ENCODE results near the gene NHLRC4. TPM values are rescaled to one million over a fixed set of nuclear protein-coding genes. Genes with fewer than 3 reads are reported as not detected.
A peak's percentile ranks its signal among the peaks of the same experiment; 100 is the strongest.

Gene NHLRC4
- total RNA-seq, 1 donor from 2014 or later, result 0.38 TPM

DNA sequence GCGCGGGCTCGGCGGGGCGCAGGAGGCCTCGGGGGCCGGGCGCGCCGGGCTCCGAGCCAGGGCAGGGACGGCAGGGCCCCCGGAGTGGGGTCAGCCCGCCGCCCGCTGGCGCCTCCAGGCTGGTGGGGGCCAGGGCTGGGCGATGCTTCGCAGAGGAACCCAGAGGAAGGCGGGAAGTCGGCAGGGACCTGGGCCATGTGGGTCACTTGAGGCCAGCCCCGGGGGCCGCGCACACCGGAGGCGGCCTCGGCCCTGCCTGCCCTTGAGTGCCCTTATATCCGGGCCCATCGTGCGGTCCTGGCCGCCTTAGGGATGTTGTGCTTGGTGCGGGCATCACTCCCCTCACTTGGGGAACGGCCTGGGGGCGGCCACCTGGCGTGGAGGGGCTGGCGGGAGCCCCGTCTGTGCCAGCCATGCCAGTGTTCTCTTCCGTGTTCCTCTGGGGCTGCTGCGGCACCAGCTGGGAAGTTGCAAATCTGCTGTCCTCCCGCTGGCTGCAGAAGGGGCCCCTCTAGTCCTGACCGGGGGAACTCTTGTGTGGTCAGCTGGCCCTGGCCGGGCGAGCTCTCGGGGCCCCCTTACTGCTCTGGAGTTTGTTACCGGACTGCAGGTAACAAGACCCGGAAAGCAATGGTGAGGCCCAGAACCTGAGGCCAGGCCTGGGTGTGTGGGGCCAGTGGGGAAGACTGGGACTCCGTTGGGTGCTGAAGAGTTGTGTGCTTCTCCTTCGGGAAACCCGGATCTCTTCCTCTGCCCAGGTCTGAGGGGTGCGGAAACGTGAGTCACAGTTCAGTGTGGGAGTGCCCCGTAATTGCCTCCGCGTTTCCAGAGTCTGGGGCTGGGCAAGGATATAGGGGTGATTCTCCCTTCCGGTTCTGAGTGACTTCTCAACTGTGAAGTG is 38.4 kb upstream of the NHLRC4 start:
- DNase-seq (peak; percentile 60), ATAC-seq (ENCODE audit: poor library complexity) (no peak)
- intact Hi-C loops (cut with DNase I), result loop anchor here (10.0 kb wide), 1 partner anchor 104 kb away; the partner anchor contains the start of gene RAB11FIP3

DNA sequence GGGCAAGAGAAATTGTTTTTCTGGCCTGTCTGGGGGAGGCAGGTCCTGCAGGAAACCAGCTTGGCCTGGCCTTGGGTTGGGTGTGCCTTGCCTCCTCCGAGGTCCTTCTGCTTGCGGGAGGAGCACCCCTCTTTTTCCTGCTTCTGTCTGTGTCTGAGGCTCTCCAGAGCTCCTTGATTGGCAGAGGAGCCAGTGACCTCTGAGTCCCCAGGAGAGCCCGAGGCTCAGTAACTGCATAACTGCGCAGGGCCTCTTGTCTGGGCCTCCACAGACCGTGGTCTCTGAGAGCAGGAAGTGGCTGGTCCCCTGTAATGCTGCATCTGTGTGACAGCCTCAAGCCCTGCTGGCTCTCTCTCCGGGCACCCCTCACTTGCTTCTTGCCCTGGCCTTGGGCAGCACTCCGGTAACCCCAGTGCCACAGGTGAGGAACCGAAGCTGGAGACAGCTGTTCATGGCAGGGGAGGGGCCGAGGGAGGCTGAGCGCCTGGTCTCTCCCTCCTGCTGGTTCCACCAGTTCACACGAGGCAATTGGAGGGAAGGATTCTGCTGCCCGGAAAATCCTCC is 37.7 kb upstream of the NHLRC4 start:
- intact Hi-C loops (cut with DNase I), result loop anchor here (10.0 kb wide), 1 partner anchor 104 kb away; the partner anchor contains the start of gene RAB11FIP3
- ATAC-seq (ENCODE audit: poor library complexity) (no peak), DNase-seq (no peak)

DNA sequence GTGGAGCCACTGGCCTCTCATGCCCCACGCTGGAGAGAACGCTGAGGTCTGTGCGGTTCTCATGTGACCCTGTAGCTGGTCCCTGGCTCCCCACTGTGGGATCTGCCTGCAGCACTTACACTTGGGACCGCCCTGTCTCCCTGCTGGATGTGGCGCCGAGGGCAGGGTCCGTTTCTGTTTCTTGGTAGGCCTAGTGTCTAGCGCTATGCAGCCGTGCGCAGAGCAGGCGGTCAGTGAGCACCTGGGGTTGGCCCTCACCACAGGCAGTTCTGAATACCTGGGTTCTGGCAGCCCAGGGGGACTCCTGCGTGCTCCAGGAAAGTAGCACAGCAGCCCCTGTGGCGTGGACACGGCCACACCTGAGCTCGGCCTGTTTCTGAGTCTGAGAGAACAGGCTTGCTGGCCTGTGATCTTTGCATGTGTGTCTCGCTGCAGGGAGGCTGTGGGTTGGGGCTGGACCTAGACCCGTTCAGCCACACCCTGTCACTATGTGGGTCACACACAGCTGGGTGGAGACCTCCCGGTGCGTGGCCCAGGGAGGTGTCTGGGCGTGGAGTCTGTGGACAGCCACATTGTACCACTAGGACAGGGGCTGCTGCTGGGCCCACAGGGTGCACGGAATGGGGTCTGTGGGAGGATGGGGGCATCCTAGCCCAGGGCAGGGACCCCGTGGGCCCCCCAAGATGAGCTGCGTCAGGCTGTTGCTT is 36.5 kb upstream of the NHLRC4 start:
- intact Hi-C loops (cut with DNase I), result no loop called here
- ATAC-seq (ENCODE audit: poor library complexity) (no peak), DNase-seq (no peak)

DNA sequence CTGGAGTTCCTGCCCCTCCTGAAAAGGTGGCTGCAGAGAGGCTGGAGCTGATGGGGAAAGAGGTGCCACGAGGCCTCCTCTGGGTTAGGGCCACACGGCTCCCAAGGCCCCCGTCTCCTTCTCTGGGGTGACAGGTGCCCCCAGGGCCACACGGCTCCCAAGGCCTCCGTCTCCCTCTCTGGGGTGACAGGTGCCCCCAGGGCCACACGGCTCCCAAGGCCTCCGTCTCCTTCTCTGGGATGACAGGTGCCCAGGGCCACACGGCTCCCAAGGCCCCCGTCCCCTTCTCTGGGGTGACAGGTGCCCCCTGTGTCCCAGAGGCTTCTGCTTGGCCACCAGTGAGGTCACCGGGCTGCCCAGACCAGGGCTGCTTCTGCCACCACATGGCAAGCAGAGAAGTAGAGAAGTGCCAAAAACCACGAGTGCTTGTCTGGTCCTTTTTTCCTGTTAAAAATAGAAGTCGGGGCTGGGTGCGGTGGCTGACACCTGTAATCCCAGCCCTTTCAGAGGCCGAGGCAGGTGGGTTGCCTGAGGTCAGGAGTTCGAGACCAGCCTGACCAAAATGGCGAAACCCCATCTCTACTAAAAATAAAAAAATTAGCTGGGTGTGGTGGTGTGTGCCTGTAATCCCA is 35.2 kb upstream of the NHLRC4 start:
- ATAC-seq (ENCODE audit: poor library complexity) (no peak), DNase-seq (no peak)
- intact Hi-C loops (cut with DNase I), result no loop called here

DNA sequence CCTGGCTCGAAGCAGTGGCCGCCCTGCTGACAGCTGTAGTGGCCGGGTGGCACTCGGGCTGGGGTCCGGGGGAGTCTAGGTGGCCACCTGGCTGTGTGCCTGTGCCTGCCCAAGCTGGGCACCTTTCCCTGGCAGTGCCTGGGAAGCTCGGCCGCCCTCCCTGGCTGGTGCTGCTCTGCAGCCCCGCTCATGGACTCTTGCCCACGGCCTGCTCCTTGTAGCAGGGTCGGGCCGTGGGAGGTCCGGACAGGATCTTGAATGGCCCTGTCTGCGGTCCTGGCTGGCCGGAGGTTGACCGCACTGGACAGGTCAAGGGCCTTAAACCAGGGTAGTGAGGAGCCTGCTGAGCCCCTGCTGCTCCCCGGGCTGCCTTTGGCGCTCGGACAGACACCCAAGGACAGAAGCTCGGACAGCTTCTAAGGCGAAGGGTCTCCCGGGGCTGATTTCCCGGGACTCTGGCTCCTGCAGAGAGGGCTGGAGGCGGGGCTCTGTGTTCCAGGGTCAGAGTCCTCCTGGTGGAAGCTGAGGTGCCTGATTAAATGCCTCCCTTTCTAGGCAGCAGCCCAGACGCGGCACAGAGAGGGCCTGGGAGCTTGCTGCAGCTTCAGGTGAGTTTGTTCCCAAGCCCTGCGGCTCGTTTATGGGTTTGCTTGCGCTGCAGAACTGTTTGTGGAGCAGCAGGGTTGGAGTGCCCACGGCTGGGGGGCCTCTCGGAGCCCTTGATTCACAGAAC is 33.2 kb upstream of the NHLRC4 start:
- DNase-seq (no peak), ATAC-seq (ENCODE audit: poor library complexity) (peak; percentile 19)
- intact Hi-C loops (cut with DNase I), result no loop called here

DNA sequence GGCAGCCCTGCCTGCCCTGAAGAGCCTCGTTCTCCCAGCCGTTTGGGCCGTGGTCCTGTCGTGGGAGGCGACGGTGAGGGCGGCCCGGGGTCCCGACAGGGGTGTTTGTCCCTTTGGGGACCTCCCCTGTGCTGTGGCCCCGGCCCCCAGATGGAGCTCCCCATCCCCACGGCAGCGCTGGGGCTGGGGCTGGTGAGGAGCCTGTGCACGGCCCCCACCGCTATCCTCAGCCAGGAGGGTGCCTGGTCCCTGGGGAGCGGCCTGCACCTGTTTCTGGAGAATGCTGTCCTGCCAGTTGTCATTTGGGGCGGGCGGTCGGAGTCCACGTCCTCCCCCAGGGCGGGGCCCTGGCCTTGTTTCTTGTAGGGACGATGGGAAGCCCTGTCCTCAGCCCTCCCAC is 32.7 kb upstream of the NHLRC4 start:
- ATAC-seq (ENCODE audit: poor library complexity) (no peak), DNase-seq (no peak)
- intact Hi-C loops (cut with DNase I), result no loop called here

DNA sequence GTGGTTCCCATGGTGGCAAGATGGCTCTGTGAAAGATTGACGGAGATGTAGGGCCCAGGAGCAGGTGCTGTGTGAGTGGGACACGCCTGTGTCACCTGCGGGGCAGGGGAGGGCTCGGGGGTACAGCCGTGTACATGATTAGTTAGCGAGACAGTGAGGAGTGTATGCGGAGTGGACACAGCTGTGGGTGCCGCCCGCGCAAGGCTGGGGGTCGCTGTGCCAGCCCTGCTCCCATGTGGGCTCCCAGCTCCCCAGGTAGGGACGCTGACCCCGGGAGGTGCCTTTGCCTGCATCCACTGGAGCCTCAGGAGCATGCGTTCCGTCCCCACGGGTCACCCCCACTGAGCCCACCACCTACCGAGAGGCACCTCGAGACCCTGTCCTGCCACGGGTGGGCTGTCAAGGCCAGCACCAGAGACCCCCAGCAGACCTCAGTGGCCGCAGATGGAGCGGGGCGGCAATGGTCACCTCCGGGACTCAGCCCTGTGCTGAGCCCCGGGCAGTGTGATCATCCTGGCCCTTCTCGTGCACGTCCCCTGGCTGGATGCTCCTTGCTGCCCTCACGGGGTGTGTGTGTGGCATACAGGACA is 31.9 kb upstream of the NHLRC4 start:
- intact Hi-C loops (cut with DNase I), result no loop called here
- ATAC-seq (ENCODE audit: poor library complexity) (peak; percentile 3), DNase-seq (no peak)

DNA sequence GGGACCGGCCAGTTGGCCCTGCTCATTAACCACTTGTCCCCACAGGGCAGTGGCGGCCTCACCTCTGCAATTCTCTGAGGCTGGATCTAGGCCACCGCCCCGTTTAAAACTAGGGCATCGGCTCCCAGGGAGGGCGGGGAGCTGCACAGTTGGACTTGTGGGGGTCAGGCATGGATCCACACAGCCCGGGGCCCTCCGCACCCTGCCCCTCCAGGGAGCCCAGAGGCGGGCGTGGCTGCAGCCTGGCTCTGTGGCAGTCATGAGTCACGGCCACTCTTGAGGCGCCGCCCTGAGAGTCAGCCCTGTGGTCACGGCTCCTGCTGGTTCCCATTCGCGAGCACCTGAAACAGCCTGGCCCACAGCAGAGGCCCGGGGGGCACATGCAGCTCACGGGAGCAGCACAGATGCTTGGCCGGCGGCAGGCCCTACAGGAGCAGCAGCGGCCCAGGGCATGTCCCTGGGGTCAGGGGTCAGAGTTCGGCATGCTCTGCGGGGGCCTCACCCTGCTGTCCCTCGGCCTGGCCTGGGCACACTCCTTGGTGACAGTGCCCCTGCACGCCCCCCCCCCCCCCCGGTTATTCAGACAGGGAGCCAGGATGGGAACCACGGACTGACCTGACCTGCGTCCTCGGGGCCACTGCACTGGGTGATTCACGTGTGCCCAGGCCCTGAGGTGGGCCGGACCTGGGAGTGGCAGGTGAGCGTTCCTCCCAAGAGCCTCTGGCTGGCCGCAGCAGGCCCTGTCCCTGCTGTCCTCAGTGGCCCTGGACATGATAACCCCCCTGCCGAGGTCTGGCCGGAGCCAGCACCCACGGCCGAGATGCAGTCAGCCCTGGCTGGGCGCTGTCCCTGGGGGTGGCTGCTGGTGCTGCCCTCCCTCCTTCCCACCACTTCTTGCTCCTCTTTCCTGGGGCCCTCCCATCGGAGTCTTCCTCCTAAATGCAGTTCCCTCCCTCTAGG is 31.1 kb upstream of the NHLRC4 start:
- DNase-seq, result peak; percentile 56
- intact Hi-C loops (cut with DNase I), result no loop called here
- ATAC-seq (ENCODE audit: poor library complexity), result peak; percentile 30

DNA sequence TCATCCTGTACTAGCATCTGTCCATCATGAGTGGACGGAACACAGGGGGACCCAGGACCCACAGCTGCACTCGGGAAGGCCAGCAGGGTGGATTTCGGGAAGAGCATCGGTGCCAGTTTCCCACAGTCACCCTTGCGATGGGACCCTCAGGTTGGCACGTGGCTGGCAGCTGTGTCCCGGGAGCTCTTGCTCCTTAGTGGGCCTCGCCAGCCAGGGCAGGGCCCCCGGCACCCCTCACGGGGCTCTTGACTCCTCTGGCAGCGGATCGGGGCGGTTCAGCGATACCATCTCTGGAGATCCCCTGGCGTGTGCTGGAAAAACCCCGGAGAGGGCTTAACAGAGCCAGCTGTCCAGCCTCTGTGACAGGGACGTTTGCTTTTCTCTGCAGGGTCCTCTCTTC is 30.1 kb upstream of the NHLRC4 start:
- ATAC-seq (ENCODE audit: poor library complexity) (no peak), DNase-seq (no peak)
- intact Hi-C loops (cut with DNase I), result no loop called here

DNA sequence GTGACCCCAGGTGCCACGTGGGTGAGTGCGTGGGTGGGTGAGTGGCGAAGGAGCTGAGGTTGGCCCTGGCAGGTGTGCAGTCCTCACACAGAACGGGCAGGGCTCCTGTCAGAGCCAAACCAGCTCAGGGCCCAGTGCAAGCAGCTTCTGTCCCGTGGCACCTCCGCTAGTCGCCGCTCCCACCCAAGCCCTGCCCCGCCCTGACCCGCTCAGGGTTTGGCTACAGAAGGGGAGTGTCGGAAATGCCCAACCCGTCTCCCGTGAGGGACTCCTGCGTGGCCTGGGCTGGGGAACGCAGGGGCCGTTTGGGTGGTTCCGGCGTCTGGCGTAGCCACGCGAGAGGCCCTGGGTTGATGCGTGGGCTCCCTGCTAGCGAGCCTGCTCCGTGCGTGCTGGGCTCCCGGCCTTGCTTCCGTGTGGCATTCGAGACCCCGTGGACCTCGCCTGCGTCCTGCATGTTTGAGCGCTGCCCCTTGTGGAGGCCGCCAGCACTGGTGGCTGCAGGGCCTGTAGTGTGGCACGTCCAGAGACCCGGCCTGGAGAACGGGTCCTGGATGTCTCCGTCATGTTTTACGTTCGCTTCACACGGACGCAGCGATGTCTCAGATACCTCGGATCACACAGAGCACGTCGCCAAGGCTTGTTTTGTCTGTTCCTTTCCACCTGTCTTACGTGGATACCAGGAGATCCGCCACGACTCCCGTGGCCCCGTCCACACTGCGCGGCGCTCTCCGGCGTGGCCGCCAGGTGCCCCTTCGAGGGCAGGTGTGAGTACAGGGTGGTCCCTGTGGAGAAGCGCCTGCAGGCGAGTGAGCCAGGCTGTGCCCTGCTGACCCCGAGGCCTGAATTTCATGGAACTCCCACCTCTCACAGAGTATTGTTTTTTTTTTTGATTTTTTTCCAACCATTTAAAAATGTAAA is 29.1 kb upstream of the NHLRC4 start:
- intact Hi-C loops (cut with DNase I), result no loop called here
- DNase-seq, result no peak
- ATAC-seq (ENCODE audit: poor library complexity), result no peak

DNA sequence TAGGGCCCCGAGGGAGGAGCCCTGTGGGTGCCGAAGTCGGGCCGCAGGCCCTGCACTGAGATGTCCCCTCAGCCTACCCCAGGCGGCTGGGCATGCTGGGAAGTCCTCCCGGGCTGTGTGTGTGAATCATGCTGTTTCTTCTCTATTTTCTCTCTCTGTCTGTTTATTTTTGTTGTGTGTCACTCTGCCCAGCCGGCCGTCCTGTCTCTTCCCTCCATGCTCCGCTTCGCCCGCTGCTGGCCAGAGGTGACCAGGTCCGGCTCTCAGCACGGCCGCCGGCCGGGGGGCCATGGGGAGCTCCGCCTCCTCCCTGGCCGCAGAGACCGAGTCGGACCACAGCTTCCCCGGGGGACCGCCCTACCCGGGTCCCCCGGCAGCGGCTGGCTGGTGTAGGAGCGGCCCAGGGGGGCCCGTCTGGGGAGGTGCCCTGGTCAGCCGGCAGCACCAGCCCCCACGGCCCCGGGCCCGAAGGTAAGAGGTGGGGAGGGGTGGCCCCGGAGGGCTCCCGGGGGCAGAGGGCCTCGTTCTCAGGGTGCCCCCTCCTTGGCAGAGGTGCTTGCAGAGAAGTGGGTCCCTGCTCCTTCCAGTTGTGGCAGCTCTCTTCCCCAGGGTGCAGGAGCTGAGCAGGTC is 26.8 kb upstream of the NHLRC4 start:
- DNase-seq (no peak), ATAC-seq (ENCODE audit: poor library complexity) (no peak)
- intact Hi-C loops (cut with DNase I), result no loop called here

DNA sequence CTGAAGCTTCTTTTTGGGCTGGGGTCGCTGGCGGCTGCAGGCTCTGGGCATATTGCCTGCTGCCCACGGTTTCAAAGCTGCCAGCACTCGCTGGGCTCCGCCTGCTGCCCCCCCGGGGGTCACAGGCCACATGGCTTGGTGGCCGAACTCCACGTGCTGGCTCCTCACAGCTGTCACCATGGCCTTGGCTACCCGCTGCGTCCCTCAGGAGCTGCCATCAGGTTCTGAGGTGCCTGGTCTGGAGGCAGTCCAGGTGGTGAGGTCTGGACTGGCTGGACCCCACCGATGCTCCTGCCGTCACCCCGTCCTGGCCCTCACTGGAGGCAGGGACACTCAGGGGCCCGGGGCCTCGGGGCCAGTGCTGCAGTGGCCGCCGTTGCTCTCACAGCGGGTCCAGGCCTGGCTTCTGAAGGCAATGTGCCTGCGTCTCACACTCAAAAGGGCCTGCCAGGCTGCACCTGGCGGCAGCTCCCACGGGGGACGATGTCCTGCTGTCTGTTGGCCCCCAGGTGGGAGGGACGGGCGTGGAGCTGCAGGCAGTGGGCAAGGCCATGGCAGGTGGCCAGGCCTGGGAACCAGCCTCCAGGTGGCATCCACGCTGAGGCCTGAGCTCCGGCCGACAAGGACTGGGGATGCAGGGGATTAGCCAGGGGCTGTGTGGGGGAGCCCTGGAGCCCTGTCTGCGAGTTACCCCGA is 26.0 kb upstream of the NHLRC4 start:
- intact Hi-C loops (cut with DNase I), result no loop called here
- ATAC-seq (ENCODE audit: poor library complexity), result no peak
- DNase-seq, result no peak

DNA sequence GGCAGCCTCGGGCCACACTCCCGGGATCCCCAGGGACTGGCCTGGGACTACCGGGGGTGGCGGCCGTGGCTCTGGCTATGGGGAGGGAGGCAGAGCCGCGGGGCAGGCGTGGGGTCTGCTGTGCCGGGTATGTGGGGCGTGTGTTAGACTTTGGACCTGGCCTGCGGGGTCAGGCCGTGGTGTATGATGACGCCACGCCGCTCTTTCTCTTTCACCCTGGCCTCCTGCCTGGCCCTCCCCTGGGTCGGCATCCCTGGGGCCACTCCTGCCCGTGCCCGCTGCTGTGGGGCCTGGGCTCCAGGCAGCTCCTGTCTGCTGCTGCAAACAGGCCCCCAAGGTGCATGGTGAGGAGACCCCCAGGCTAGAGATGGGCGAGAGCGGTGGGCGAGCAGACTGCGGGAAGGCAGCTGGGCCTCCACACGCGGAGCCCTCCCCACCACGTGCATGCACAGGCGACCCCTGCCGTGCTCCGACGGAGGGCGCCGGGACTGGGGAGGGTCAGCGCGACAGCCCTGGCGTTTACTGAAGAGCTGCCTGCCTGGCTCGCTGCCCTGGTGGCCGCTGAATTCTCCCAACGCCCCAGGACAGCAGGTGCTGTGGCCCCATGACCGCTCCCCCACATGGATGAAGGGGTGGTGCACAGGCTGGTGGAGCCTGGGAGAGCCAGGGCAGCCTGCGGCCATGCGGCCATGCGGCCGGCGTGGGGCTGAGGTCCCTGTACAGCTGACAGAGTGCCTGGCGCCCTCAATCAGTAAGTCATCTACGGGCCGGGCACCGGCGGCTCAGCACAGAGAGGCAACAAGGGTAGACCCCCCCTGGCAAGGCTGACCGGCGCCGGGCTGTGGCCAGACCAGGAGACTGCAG is 23.3 kb upstream of the NHLRC4 start:
- ATAC-seq (ENCODE audit: poor library complexity) (no peak), DNase-seq (no peak)
- intact Hi-C loops (cut with DNase I), result no loop called here

DNA sequence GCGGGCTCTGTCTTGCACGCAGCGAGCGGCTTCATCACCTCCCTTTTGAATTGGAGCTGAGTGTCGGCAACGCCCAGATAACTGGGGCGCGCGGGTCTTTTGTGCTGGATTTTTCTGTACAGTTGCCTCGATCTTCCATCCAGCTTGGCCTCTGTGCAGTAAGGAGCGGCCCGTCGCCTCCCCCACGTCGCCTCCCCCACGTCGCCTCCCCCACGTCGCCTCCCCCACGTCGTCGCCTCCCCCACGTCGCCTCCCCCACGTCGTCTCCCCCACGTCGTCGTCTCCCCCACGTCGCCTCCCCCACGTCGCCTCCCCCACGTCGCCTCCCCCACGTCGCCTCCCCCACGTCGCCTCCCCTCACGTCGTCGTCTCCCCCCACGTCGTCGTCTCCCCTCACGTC is 22.3 kb upstream of the NHLRC4 start:
- intact Hi-C loops (cut with DNase I), result no loop called here
- ATAC-seq (ENCODE audit: poor library complexity), result no peak

More for the DNA sequence above, 22.3 kb upstream of the NHLRC4 start:
- DNase-seq, result no peak
